Measurements from ENCODE around the gene CAMTA1.

DNA sequence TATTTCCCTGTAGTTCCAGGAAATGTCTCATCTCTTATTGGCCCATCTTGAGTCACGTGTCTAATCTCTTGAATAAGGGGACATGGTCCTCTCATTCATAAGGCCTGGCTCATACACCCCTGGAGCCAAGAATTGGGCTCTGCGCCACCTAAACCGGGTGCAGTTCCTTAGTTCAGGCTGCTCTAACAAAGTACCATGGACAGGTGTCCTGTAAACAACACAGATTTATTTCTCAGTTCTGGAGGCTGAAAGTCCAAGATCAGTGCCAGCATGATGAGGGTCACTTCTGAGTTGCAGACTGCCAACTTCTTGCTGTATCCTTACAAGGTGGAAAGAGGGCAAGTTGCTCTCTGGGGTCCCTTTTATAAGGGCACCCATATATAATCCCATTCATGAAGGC, 925.6 kb downstream of the CAMTA1 start:
- TF ChIP-seq, protein P1, sequence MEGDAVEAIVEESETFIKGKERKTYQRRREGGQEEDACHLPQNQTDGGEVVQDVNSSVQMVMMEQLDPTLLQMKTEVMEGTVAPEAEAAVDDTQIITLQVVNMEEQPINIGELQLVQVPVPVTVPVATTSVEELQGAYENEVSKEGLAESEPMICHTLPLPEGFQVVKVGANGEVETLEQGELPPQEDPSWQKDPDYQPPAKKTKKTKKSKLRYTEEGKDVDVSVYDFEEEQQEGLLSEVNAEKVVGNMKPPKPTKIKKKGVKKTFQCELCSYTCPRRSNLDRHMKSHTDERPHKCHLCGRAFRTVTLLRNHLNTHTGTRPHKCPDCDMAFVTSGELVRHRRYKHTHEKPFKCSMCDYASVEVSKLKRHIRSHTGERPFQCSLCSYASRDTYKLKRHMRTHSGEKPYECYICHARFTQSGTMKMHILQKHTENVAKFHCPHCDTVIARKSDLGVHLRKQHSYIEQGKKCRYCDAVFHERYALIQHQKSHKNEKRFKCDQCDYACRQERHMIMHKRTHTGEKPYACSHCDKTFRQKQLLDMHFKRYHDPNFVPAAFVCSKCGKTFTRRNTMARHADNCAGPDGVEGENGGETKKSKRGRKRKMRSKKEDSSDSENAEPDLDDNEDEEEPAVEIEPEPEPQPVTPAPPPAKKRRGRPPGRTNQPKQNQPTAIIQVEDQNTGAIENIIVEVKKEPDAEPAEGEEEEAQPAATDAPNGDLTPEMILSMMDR (IDR thresholded peaks at IDR 0.05 in 2 of 3, conservative IDR thresholded peaks at IDR 0.05 in 1 of 3; ENCODE audit: borderline replicate concordance in 1 of 3, insufficient read depth in 1 of 3, low read depth in 2 of 3, low read length in 2 of 3), result no peak
- TF ChIP-seq TCF7L2 (IDR thresholded peaks at IDR 0.05; ENCODE audit: borderline replicate concordance, extremely low read depth, insufficient read depth, insufficient read length) (no peak), YY1 (IDR thresholded peaks at IDR 0.05; ENCODE audit: extremely low read depth, insufficient replicate concordance, low read depth, low read length) (no peak), ATF3 (IDR thresholded peaks at IDR 0.05) (no peak), CEBPB (IDR thresholded peaks at IDR 0.05; ENCODE audit: low read depth) (no peak), POLR2AphosphoS5 (IDR thresholded peaks at IDR 0.05; ENCODE audit: low read depth, low read length) (no peak), EZH2 (IDR thresholded peaks at IDR 0.05) (no peak), ELF1 (IDR thresholded peaks at IDR 0.05; ENCODE audit: borderline replicate concordance, low read depth) (no peak), SP1 (IDR thresholded peaks at IDR 0.05; ENCODE audit: low read depth) (no peak), EGR1 (IDR thresholded peaks at IDR 0.05; ENCODE audit: low read depth) (no peak), CBX3 (IDR thresholded peaks at IDR 0.05; ENCODE audit: low read depth) (no peak), EZH2phosphoT487 (IDR thresholded peaks at IDR 0.05; ENCODE audit: borderline replicate concordance) (no peak)
- TF ChIP-seq, protein P2, sequence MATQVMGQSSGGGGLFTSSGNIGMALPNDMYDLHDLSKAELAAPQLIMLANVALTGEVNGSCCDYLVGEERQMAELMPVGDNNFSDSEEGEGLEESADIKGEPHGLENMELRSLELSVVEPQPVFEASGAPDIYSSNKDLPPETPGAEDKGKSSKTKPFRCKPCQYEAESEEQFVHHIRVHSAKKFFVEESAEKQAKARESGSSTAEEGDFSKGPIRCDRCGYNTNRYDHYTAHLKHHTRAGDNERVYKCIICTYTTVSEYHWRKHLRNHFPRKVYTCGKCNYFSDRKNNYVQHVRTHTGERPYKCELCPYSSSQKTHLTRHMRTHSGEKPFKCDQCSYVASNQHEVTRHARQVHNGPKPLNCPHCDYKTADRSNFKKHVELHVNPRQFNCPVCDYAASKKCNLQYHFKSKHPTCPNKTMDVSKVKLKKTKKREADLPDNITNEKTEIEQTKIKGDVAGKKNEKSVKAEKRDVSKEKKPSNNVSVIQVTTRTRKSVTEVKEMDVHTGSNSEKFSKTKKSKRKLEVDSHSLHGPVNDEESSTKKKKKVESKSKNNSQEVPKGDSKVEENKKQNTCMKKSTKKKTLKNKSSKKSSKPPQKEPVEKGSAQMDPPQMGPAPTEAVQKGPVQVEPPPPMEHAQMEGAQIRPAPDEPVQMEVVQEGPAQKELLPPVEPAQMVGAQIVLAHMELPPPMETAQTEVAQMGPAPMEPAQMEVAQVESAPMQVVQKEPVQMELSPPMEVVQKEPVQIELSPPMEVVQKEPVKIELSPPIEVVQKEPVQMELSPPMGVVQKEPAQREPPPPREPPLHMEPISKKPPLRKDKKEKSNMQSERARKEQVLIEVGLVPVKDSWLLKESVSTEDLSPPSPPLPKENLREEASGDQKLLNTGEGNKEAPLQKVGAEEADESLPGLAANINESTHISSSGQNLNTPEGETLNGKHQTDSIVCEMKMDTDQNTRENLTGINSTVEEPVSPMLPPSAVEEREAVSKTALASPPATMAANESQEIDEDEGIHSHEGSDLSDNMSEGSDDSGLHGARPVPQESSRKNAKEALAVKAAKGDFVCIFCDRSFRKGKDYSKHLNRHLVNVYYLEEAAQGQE (IDR thresholded peaks at IDR 0.05; ENCODE audit: low read depth), result no peak

All from HCT116 (cell line).